Measurements from ENCODE around the gene ZSCAN21. TPM values are rescaled to one million over a fixed set of nuclear protein-coding genes. Genes with fewer than 3 reads are reported as not detected.

Gene ZSCAN21
- total and polyA plus RNA-seq, 5 experiments from 2014 or later = 5.2 to 11.2 (median 8.3) TPM

- DNase-seq (no peak), ATAC-seq (no peak)
- POLR2A ChIA-PET = no interaction called here
- Mint-ChIP-seq H3K27ac (no peak overlapping the region), H3K4me1 (no peaks in the 10 kb centered on the region), H3K27me3 (no peaks in the 10 kb centered on the region), H3K36me3 (peaks cover 0 to 32% (median 11%) of the 10 kb centered on the region in 3 donors), H3K4me3 (no peak overlapping the region), H3K9me3 (no peaks in the 10 kb centered on the region)
These were observed 13.8 kb downstream of the ZSCAN21 start for GRCh38 chr7:100063376-100063775.

DNA sequence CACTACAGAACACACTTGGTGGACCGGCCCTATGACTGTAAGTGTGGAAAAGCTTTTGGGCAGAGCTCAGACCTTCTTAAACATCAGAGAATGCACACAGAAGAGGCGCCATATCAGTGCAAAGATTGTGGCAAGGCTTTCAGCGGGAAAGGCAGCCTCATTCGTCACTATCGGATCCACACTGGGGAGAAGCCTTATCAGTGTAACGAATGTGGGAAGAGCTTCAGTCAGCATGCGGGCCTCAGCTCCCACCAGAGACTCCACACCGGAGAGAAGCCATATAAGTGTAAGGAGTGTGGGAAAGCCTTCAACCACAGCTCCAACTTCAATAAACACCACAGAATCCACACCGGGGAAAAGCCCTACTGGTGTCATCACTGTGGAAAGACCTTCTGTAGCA lies 14.6 kb downstream of the ZSCAN21 start:
- H3K36me3 Mint-ChIP-seq = peaks cover 0 to 25% (median 11%) of the 10 kb centered on the region in 3 donors
- ATAC-seq (no peak), DNase-seq (no peak)
- H3K27ac Mint-ChIP-seq = no peak overlapping the region
- H3K4me1 Mint-ChIP-seq = no peaks in the 10 kb centered on the region
- no peaks in the 10 kb centered on the region for H3K9me3 Mint-ChIP-seq
- H3K4me3 Mint-ChIP-seq = no peak overlapping the region
- H3K27me3 Mint-ChIP-seq = no peaks in the 10 kb centered on the region
- POLR2A ChIA-PET = no interaction called here

- H3K4me1 Mint-ChIP-seq = no peaks in the 10 kb centered on the region
- H3K27ac Mint-ChIP-seq = no peak overlapping the region
These were observed 16.0 kb downstream of the ZSCAN21 start for GRCh38 chr7:100065452-100066186.

DNA sequence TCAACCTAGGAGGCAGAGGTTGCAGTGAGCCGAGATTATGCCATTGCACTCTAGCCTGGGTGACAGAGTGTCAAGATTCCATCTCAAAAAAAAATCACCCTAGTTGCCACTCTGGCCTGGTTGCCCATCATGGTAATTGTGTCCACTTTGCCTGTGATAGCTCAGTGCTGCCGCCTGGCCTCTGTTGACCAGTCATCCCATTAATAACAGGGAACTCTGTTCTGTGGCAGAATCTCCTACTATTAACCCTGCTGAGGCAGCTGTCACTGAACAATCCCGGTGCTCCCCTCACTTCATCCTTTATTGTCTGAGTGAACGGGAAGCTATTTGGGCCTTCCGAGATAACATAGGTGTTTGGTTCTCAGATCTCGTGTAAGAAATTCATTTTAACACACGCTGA lies 17.4 kb downstream of the ZSCAN21 start:
- no peak overlapping the region for H3K4me3 Mint-ChIP-seq
- no peaks in the 10 kb centered on the region for H3K27me3 Mint-ChIP-seq
- ATAC-seq (no peak), DNase-seq (no peak)
- no peaks in the 10 kb centered on the region for H3K4me1 Mint-ChIP-seq
- H3K36me3 Mint-ChIP-seq = peaks cover 21 to 41% (median 36%) of the 10 kb centered on the region in 3 donors
- peaks cover 0 to 23% (median 9%) of the 10 kb centered on the region in 9 donors for H3K9me3 Mint-ChIP-seq
- POLR2A ChIA-PET = no interaction called here
- H3K27ac Mint-ChIP-seq = peak overlapping the region in 2 of 10 donors; percentile 46 to 47

More at GRCh38 chr7:100065452-100066186, 16.0 kb downstream of the ZSCAN21 start:
- H3K9me3 Mint-ChIP-seq = peaks cover 0 to 9% (median 2%) of the 10 kb centered on the region in 9 donors
- no peaks in the 10 kb centered on the region for H3K27me3 Mint-ChIP-seq
- no peak for DNase-seq
- peaks cover 8 to 32% (median 22%) of the 10 kb centered on the region in 3 donors for H3K36me3 Mint-ChIP-seq
- H3K4me3 Mint-ChIP-seq = no peak overlapping the region
- no peak for ATAC-seq
- POLR2A ChIA-PET = interaction anchor here (0.5 kb wide), 2 partner anchors 15 to 60 kb away, joined by 3 read pairs; no protein-coding TSS in a partner anchor

- H3K27me3 Mint-ChIP-seq = no peaks in the 10 kb centered on the region
- DNase-seq (no peak), ATAC-seq (no peak)
- no peaks in the 10 kb centered on the region for H3K4me1 Mint-ChIP-seq
- H3K36me3 Mint-ChIP-seq = peaks cover 28 to 58% (median 58%) of the 10 kb centered on the region in 3 donors
- peaks cover 0 to 36% (median 18%) of the 10 kb centered on the region in 9 donors for H3K9me3 Mint-ChIP-seq
- H3K4me3 Mint-ChIP-seq = no peak overlapping the region
- POLR2A ChIA-PET = interaction anchor here (0.6 to 1.1 kb wide), 3 partner anchors 10 to 446 kb away, joined by 3 to 9 read pairs (median 4); no protein-coding TSS in a partner anchor
- no peak overlapping the region for H3K27ac Mint-ChIP-seq
These were observed 20.4 kb downstream of the ZSCAN21 start for GRCh38 chr7:100069991-100070390.

GRCh38 chr7:100071018-100071723 lies 21.6 kb downstream of the ZSCAN21 start:
- Mint-ChIP-seq H3K4me3 (no peak overlapping the region), H3K36me3 (peaks cover 28 to 69% (median 62%) of the 10 kb centered on the region in 3 donors), H3K27me3 (no peaks in the 10 kb centered on the region), H3K4me1 (peaks cover 0 to 5% (median 0%) of the 10 kb centered on the region in 4 donors), H3K9me3 (peaks cover 0 to 36% (median 18%) of the 10 kb centered on the region in 9 donors), H3K27ac (peak overlapping the region in 1 of 10 donors; percentile 7)
- DNase-seq (no peak), ATAC-seq (no peak)
- POLR2A ChIA-PET = interaction anchor here (0.6 to 1.3 kb wide), 3 partner anchors 10 to 108 kb away, joined by 3 to 5 read pairs (median 4); no protein-coding TSS in a partner anchor

DNA sequence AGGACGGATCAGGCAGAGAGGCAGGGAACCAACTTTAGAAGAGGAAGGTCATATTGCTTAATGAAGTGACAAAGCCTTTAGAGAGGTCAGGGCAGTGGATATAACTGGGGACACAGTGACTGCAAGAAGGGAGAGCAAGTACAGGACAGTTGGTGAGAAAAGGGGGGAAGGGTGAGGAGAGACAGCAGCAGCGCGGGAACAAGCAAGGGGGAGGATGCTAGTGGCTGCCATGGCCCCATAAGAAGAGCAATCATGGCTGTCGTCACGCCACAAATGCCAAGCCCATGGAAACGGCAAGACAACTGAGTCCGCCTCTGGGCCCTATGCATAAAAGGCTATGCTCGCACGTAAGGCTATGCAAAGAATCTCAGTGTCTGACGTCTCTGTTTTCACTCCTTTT lies 22.9 kb downstream of the ZSCAN21 start:
- Mint-ChIP-seq H3K36me3 (peaks cover 28 to 81% (median 71%) of the 10 kb centered on the region in 3 donors), H3K9me3 (peaks cover 0 to 36% (median 18%) of the 10 kb centered on the region in 9 donors), H3K4me3 (no peak overlapping the region), H3K27me3 (no peaks in the 10 kb centered on the region), H3K27ac (no peak overlapping the region), H3K4me1 (peaks cover 0 to 5% (median 1%) of the 10 kb centered on the region in 4 donors)
- POLR2A ChIA-PET = interaction anchor here (1.3 kb wide), 1 partner anchor 8 kb away, joined by 5 read pairs; no protein-coding TSS in a partner anchor
- DNase-seq (no peak), ATAC-seq (no peak)

GRCh38 chr7:100074841-100075240 lies 25.3 kb downstream of the ZSCAN21 start:
- H3K27me3 Mint-ChIP-seq = no peaks in the 10 kb centered on the region
- H3K4me1 Mint-ChIP-seq = peaks cover 9 to 16% (median 9%) of the 10 kb centered on the region in 4 donors
- DNase-seq (no peak), ATAC-seq (no peak)
- peaks cover 28 to 94% (median 72%) of the 10 kb centered on the region in 3 donors for H3K36me3 Mint-ChIP-seq
- H3K4me3 Mint-ChIP-seq = no peak overlapping the region
- no peak overlapping the region for H3K27ac Mint-ChIP-seq
- peaks cover 0 to 35% (median 18%) of the 10 kb centered on the region in 9 donors for H3K9me3 Mint-ChIP-seq
- POLR2A ChIA-PET = interaction anchor here (1.0 to 1.1 kb wide), 2 partner anchors 16 to 37 kb away, joined by 3 read pairs; no protein-coding TSS in a partner anchor

GRCh38 chr7:100075418-100075817 lies 25.8 kb downstream of the ZSCAN21 start:
- Mint-ChIP-seq H3K4me1 (peaks cover 12 to 21% (median 15%) of the 10 kb centered on the region in 4 donors), H3K27me3 (no peaks in the 10 kb centered on the region), H3K4me3 (no peak overlapping the region), H3K9me3 (peaks cover 0 to 31% (median 18%) of the 10 kb centered on the region in 9 donors), H3K36me3 (peaks cover 22 to 93% (median 66%) of the 10 kb centered on the region in 3 donors), H3K27ac (peak overlapping the region in 2 of 10 donors; percentile 55 to 69)
- DNase-seq (no peak), ATAC-seq (no peak)
- POLR2A ChIA-PET = interaction anchor here (0.5 to 1.1 kb wide), 3 partner anchors 16 to 362 kb away, joined by 3 read pairs; no protein-coding TSS in a partner anchor

- POLR2A ChIA-PET = no interaction called here
- H3K36me3 Mint-ChIP-seq = peaks cover 4 to 75% (median 48%) of the 10 kb centered on the region in 3 donors
- peak overlapping the region in 1 of 10 donors; percentile 56 for H3K27ac Mint-ChIP-seq
- ATAC-seq = no peak
- H3K27me3 Mint-ChIP-seq = no peaks in the 10 kb centered on the region
- no peak for DNase-seq
- peaks cover 0 to 13% (median 8%) of the 10 kb centered on the region in 9 donors for H3K9me3 Mint-ChIP-seq
- no peak overlapping the region for H3K4me3 Mint-ChIP-seq
- peaks cover 16 to 33% (median 28%) of the 10 kb centered on the region in 4 donors for H3K4me1 Mint-ChIP-seq
These were observed 27.6 kb downstream of the ZSCAN21 start for GRCh38 chr7:100077205-100077604.

GRCh38 chr7:100079024-100079560 lies 29.5 kb downstream of the ZSCAN21 start:
- POLR2A ChIA-PET = interaction anchor here (0.7 to 2.2 kb wide), 3 partner anchors 10 to 75 kb away, joined by 3 to 8 read pairs (median 3); partner anchors contain the start of genes COPS6 and ZKSCAN1
- peaks cover 0 to 56% (median 31%) of the 10 kb centered on the region in 3 donors for H3K36me3 Mint-ChIP-seq
- no peaks in the 10 kb centered on the region for H3K27me3 Mint-ChIP-seq
- H3K4me3 Mint-ChIP-seq = peak overlapping the region in 8 of 10 donors; percentile 16 to 92 (median 40)
- H3K27ac Mint-ChIP-seq = peak overlapping the region in 5 of 10 donors; percentile 3 to 76 (median 65)
- no peaks in the 10 kb centered on the region for H3K9me3 Mint-ChIP-seq
- DNase-seq (no peak), ATAC-seq (no peak)
- H3K4me1 Mint-ChIP-seq = peaks cover 22 to 43% (median 38%) of the 10 kb centered on the region in 4 donors
